KMS-11 (cell line): ENCODE data around the gene RSPO1.

Experiments used
- H2AFZ ChIP-seq: fragments of 200-600 bp; sonication (generic); 2 replicates; pipeline ENCODE4 v1.6.1; 2016; ENCODE audit warnings: antibody characterized with exemption, mixed run types, low read depth
- H3K27ac ChIP-seq: fragments of 200-600 bp; sonication (generic); 2 replicates; pipeline ENCODE4 v1.6.1; 2016; ENCODE audit warnings: mild to moderate bottlenecking, mixed run types
- H3K27me3 ChIP-seq: fragments of 200-600 bp; sonication (generic); 2 replicates; pipeline ENCODE4 v1.6.1; 2017; ENCODE audit warnings: mild to moderate bottlenecking, low read depth, mixed run types, moderate library complexity; ENCODE audit not compliant: insufficient read depth
- H3K36me3 ChIP-seq: fragments of 200-600 bp; sonication (generic); 2 replicates; pipeline ENCODE4 v1.6.1; 2017; ENCODE audit warnings: mild to moderate bottlenecking, mixed run types; ENCODE audit not compliant: insufficient read depth
- H3K4me1 ChIP-seq: fragments of 200-600 bp; sonication (generic); 2 replicates; pipeline ENCODE4 v1.6.1; 2016; ENCODE audit warnings: mild to moderate bottlenecking, low read depth, mixed run types; ENCODE audit not compliant: poor library complexity, severe bottlenecking
- H3K4me2 ChIP-seq: fragments of 200-600 bp; sonication (generic); 2 replicates; pipeline ENCODE4 v1.7.0; 2016; ENCODE audit warnings: mild to moderate bottlenecking, mixed run types
- H3K4me3 ChIP-seq: fragments of 200-600 bp; sonication (generic); IDR thresholded peaks from 2 replicates; pipeline ENCODE4 v1.6.1; 2017; ENCODE audit warnings: low read depth, low read length, mixed read lengths; ENCODE audit not compliant: insufficient read depth
- H3K79me2 ChIP-seq: fragments of 200-600 bp; sonication (generic); 2 replicates; pipeline ENCODE4 v1.6.1; 2016; ENCODE audit warnings: low read depth, mixed run types; ENCODE audit not compliant: insufficient read depth
- H3K9ac ChIP-seq: fragments of 200-600 bp; sonication (generic); 2 replicates; pipeline ENCODE4 v1.6.1; 2016; ENCODE audit warnings: mild to moderate bottlenecking, mixed run types
- H4K20me1 ChIP-seq: fragments of 200-600 bp; sonication (generic); 2 replicates; pipeline ENCODE4 v1.6.1; 2016; ENCODE audit warnings: mild to moderate bottlenecking, mixed run types; ENCODE audit not compliant: insufficient read depth
- TF ChIP-seq, protein P1 (sequence below): fragments of 200-600 bp; sonication (generic); conservative IDR thresholded peaks from 2 replicates; pipeline ENCODE4 v1.6.1; 2017; ENCODE audit warnings: low read depth, mild to moderate bottlenecking, antibody characterized with exemption, low read length, moderate library complexity, mixed read lengths

Gene RSPO1

DNA sequence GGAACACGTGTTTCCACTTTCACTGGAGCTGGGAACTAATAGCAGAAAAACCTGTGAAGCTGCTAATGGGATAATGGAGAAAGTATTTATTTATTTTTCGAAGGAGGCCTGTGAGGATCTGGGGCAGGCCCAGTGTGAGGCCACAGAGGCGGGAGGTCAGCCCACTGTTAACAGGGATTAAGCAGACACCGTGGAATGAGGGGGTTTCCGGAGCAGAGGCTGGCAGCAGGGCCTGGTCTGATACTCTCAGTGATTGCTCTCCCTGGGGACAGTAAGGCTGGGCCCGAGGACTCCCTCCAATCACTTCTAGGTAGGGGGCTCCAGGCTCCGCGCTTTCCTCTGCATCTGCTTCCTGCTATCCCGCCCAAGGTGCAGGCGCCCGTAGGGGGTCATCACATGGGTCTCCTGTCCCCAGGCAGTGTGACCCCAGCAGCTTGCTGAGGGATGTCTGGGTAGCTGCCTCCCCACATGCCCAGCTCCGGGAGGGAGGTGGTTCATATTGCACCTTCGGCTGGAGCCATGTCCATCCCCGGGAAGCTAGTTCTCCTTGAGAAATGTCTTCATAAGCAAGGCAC is 28.8 kb upstream of the RSPO1 start:
- no peak overlapping the region for H3K4me3 ChIP-seq
- H4K20me1 ChIP-seq = no peaks in the 10 kb centered on the region
- no peak overlapping the region for H3K9ac ChIP-seq
- H3K4me2 ChIP-seq = no peak overlapping the region
- H3K27ac ChIP-seq = no peak overlapping the region
- H3K27me3 ChIP-seq = peaks cover 2% of the 10 kb centered on the region; the same call in 1 of the 2 replicates
- H3K36me3 ChIP-seq = no peaks in the 10 kb centered on the region
- no peaks in the 10 kb centered on the region for H3K79me2 ChIP-seq
- TF ChIP-seq, protein P1, sequence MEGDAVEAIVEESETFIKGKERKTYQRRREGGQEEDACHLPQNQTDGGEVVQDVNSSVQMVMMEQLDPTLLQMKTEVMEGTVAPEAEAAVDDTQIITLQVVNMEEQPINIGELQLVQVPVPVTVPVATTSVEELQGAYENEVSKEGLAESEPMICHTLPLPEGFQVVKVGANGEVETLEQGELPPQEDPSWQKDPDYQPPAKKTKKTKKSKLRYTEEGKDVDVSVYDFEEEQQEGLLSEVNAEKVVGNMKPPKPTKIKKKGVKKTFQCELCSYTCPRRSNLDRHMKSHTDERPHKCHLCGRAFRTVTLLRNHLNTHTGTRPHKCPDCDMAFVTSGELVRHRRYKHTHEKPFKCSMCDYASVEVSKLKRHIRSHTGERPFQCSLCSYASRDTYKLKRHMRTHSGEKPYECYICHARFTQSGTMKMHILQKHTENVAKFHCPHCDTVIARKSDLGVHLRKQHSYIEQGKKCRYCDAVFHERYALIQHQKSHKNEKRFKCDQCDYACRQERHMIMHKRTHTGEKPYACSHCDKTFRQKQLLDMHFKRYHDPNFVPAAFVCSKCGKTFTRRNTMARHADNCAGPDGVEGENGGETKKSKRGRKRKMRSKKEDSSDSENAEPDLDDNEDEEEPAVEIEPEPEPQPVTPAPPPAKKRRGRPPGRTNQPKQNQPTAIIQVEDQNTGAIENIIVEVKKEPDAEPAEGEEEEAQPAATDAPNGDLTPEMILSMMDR = no peak
- H2AFZ ChIP-seq = no peak overlapping the region
- H3K4me1 ChIP-seq = no peaks in the 10 kb centered on the region

DNA sequence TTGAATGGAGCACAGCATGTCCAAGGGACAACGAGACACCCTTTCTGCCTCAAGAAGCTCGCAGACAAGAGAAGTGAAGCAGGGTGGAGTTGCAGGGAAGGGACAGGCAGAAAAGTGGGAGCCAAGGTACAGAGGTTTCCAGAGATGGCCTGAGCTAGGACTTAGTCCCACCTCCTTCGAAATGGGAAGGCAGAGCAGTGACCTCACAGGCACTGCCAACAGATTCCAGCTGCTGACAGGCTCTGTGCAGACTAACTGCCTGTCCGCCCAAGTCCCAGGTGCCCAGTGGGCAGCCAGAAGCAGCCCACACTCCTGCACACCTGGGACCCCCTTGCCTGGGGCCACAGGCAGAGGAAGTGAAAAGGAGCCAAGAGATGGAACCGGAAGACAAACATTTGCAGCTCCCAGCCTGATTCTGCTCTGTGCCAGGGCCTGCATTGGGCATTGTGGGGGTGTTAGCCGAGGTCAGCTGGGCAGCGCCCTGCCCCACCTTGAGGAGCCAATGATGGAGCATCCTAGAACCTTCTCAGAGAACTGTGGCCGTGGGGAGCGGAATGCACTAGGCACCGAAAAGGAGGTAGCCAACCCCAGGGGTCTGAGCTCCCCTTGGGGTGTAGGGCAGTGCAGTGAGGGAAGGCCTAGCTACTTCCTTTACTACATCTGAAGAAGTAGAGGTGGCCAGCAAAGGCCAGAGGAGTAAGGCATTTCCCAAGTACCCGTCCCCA is 27.5 kb upstream of the RSPO1 start:
- Histone ChIP-seq H3K79me2 (no peaks in the 10 kb centered on the region), H3K27ac (no peak overlapping the region), H3K4me1 (no peaks in the 10 kb centered on the region), H4K20me1 (no peaks in the 10 kb centered on the region), H2AFZ (no peak overlapping the region), H3K4me2 (no peak overlapping the region), H3K36me3 (no peaks in the 10 kb centered on the region), H3K9ac (no peak overlapping the region), H3K4me3 (no peak overlapping the region), H3K27me3 (no peaks in the 10 kb centered on the region)
- TF ChIP-seq, protein P1 = no peak

DNA sequence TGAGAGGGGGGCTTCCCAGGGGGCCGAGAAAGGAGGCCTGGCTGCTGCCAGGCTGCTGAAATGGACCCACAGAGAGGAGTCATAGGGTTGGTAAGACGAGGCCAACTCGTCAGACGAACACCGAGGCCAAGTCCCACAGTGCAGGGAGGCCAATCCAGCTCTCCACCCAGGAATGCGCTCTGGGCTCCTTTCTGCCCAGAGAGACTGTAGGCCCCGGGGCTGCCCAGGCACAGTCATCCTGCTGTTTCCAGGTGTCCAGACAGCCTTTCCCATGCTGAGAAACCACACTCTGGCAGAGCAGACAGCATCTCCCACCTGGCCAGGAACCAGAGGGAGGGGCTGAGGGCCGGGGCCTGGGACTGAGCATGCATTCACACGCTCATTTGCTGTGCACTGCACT is 26.7 kb upstream of the RSPO1 start:
- Histone ChIP-seq H2AFZ (no peak overlapping the region), H3K4me3 (no peak overlapping the region), H3K27ac (no peak overlapping the region), H4K20me1 (no peaks in the 10 kb centered on the region), H3K9ac (no peak overlapping the region), H3K79me2 (no peaks in the 10 kb centered on the region), H3K27me3 (no peaks in the 10 kb centered on the region), H3K4me2 (no peak overlapping the region), H3K4me1 (no peaks in the 10 kb centered on the region), H3K36me3 (no peaks in the 10 kb centered on the region)
- TF ChIP-seq, protein P1 = no peak

DNA sequence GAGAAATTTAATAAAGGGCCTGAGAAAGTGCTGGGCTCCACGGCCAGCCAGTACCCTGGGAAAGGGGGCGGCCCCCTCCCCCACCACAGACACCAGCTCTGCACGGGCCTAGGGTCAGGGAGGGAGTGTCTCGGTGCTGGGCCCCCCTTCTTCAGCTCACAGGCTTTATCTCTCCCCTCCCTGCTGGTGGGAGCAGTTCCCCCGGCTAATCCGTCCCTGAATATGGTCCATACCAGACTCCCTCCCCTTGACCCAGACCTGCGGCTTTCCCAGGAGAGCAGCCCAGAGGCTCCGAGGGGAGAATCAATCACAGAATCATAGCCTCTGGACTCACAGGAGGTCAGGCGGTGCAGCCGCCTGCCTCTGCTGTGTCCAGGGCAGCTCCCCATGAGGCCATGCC is 26.0 kb upstream of the RSPO1 start:
- Histone ChIP-seq H3K79me2 (no peaks in the 10 kb centered on the region), H3K9ac (no peak overlapping the region), H3K27ac (no peak overlapping the region), H3K27me3 (no peaks in the 10 kb centered on the region), H3K4me2 (no peak overlapping the region), H3K4me1 (no peaks in the 10 kb centered on the region), H4K20me1 (no peaks in the 10 kb centered on the region), H2AFZ (no peak overlapping the region), H3K36me3 (no peaks in the 10 kb centered on the region), H3K4me3 (no peak overlapping the region)
- TF ChIP-seq, protein P1 = no peak
